Glomerular endothelial cell (primary cell): Measurements from ENCODE around the gene GRK1. TPM values are rescaled to one million over a fixed set of nuclear protein-coding genes. Genes with fewer than 3 reads are reported as not detected.

ENCODE experiments used
- DNase-seq: peaks from one replicate; pipeline ENCODE4 v3.0.0-alpha.2; 2011; ENCODE audit warnings: low read depth, low spot score; ENCODE audit errors: extremely low read depth
- total RNA-seq: library from RNA; depleted of rRNA; stranded (reverse); fragments of >200 nt; gene quantifications from 2 replicates; pipeline ENCODE4 v1.2.3, GENCODE V29; 2015

The GRK1 gene
- total RNA-seq, 1 donor from 2014 or later, result not detected

DNA sequence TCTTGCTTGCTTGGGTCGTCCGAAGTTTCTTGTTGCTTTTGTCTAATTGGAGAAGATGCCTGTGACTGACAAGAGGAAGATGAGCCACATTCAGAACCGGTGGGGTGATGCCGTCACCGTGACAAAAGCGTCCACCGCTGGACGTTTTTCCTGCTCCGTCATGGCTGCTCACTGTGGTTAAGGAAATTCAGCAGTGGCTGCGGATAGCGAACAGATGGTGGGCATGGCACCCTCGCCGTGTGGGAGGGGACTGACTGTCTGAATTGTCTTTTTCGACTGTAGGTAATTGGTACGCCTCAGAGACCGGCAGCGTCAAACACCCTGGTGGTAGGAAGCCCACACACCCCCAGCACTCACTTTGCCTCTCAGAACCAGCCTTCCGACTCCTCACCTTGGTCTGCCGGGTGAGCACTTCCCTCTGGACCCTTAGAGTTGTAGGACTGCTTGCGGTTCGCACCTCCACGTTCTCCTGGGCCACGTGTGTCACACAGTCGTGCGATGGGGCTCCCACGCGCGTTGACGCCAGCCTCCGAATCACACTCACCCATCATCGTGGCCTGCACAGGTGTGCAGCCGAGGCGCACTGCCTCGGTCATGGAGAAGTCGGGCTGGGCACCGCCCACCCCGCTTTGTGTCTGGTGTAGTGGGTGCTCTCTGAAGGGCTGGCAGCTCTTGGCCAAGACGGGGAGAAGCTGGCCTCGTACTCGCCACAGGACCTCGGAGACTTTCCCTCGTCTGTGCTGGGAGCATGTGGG lies 35.5 kb upstream of the GRK1 start:
- DNase-seq, result no peak

DNA sequence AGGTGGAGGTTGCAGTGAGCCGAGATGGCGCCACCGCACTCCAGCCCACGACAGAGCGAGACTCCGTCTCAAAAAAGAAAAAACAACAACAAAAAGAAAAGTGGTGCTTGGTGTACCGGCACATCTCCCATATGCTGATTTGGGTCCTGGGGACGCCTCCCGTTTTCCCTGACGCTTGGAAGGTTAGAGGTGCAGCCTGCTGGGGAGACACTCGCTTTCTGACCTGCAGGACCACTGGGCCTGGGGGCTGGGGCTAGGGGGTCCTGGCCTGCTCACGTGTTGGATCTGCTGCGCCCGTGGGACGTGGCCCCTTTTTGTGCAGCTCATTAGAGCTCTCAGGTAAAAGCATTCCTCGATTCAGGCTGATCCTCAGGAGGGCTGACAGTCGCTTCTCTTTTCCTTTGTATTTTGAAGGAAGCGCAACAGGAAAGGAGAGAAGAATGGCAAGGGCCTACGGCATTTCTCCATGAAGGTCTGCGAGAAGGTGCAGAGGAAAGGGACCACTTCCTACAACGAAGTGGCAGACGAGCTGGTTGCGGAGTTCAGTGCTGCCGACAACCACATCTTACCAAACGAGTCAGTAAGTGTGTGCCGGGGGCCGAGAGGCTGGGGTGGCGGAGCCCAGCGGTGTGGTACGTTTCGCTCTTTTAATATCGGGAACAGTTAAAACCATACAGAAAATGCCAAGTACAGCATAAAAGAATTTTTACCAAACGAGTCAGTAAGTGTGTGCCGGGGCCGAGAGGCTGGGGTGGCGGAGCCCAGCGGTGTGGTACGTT lies 34.1 kb upstream of the GRK1 start:
- no peak for DNase-seq

DNA sequence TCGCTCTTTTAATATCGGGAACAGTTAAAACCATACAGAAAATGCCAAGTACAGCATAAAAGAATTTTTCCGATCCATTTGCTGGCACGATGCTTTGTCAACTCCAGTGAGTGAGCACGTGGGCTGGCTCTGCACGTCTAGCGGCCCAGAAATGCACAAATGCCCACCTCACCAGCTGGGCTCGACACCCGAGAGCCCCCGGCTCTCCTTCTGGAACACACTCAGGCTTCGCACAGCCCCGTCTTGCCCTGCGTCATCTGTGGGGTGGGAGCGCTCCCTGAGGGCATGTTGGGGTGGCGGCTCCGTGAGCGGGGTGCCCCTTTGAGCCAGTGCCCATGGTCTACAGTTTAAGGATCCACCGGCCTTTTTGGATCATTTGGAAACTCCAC lies 33.5 kb upstream of the GRK1 start:
- DNase-seq, result no peak

DNA sequence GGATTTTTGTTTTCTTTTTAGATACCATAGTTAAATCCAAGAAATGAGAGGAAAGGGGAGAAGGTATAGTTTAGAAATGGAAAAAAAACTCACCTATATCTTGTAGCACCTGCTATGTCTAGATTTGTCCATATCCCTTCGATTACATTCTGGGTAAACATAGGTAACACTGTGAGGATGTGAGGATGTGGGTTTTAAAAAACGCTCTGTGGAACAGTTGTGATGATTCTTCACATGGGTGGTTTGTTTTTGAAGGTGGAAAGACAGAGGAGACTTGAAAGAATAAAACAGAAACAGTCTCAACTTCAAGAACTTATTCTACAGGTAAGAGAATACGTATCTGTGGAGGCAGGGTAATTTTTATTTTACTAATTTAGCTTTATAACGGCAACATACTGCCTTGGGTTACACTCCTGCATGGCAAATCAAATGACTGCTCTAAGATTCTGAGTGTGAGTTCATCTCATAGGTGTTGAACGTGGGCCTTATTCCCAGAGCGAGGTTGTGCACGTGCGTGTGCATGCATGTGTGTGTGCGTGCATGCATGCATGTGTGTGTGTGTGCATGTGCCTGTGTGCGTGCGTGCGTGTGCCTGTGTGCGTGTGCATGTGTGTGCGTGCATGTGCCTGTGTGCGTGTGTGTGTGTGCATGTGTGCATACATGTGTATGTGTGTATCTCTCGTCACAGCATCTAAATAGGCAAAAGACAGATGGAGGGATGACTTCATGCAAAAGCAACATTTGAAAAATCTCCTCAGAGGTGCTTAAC lies 32.6 kb upstream of the GRK1 start:
- DNase-seq, result no peak

DNA sequence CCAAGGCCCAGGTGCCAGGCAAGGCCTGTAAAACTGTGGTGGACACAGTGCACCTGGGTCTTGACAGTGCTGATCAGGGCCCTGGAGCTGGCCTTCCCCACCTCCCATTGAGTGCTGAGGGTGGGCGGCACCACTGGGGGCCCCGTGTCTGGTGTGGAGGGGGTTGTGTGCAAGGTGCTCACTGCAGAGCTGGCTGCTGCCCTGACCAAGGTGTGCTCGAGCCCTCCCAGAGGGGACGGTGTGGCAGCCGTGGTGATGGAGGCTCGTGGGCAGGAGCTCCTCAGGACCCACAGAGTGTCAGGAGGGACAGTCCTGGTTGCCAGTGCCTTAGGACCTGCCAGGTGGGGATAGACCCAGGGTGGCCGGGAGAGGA lies 32.0 kb upstream of the GRK1 start:
- DNase-seq, result no peak

DNA sequence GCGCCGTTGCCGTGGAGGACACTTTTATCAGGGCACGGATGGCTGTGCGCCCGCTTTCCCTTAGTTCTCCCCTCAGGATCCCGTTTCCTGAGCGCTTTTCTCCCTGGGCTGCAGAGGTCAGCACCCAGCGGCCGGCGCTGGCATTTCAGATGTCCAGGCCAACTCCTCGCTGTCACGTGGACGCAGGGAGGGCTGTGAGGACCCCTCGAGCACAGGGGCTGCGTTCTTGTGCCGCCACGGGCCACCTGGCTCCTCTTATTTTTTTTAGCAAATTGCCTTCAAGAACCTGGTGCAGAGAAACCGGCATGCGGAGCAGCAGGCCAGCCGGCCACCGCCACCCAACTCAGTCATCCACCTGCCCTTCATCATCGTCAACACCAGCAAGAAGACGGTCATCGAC lies 31.3 kb upstream of the GRK1 start:
- no peak for DNase-seq

DNA sequence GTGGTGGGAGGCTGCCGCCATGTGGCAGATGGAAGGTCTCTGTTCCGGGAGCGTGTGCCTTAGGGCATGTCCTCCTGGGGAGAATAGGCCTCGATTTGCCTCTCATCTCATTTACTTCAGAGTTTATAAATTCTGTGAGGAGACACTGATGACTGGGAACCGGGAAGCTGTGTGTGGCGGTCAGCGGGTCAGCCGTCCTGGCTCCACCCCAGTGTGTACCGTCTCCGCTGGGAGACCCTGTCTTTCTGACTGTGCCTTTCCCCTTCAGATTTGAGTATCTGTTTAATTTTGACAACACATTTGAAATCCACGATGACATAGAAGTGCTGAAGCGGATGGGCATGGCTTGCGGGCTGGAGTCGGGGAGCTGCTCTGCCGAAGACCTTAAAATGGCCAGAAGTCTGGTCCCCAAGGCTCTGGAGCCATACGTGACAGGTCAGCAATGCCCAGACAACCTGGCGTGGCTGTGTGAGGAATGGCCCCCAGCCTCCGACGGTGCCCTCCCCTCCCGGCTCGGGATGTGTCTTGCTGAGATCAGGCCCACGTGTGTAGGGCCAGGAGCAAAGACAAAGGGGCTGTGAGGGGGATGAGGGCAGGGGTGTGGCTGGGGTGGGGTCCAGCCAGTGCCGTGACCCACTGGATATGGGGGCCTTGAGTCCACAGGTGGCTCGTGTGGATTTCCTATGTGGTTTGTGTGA lies 30.6 kb upstream of the GRK1 start:
- DNase-seq, result no peak

DNA sequence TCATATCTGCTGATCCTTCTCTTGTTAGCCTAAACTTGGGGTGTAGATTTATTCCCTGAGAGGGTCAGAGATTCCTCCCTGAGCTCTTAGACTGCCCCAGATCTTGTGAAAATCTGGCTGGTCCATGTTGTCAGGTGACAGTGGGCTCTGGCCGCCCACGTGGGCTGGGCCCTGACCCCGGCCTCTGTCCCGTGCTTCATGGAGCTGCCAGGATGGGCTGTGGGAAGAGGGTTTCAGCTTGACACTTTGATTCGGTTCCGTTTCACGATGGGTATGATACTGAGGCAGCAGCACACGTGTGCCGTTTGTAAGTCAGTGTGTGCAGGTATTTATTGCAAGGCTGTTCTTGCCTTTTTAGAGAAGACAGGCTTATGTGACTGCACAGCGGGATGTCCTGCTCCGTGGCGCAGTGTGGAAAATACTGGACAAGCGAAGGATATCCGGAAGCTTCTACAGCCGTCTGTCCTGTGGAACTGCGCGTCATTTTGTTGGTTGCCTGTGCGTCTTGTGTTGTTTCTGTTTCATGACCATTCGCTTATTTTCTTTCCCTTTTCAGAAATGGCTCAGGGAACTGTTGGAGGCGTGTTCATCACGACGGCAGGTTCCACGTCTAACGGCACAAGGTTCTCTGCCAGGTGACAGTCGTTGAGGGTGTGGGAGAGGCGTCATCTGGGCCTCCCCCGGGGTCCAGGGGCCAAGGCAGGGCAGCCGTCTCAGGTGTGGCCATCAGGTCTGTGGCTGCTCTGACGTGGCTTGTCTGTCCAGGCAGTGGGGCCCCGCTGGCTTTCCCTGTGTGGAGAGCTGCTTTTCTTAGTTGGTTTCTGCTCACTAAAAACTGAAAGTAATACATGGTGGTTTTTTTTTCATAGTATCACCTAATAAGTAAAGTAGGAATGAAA lies 29.5 kb upstream of the GRK1 start:
- no peak for DNase-seq

DNA sequence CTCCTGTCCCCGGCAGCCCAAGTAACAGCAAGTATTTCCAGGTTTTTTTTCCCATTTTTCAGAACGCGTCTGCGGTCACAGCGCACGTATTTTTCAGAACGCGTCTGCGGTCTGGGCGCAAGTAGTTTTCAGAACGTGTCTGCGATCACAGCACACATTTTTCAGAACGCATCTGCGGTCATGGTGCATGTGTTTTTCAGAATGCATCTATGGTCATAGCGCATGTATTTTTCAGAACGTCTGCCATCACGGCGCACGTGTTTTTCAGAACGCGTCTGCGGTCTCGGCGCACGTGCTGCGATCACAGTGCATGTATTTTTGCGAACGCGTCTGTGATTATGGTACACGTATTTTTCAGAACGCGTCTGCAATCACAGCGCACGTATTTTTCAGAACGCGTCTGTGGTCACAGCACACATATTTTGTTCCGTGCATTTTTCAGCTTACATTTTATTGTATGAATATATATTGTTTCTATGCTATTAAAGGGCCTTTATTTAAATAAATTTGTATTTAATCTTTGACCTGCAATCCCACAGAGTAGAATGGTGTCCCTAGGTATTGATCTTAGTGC lies 28.8 kb upstream of the GRK1 start:
- no peak for DNase-seq

DNA sequence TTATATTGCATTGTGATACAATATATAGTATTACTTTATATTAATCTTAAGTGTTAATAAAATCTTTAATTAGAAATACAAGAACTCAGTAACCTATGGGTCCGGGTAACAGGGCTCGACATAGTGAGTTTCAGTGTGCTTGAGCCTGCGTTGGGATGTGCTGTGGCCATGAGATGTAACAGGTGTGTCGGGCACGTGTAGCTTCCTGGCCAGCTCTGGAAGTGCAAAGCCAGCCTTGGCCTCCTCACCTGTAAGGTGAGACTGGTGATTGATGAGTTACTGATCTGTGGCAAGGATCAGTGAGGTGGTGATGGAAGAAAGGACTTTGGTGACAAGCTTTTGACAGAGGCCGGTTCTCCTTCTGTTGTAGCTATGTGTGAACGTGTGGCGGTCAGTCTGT lies 28.2 kb upstream of the GRK1 start:
- no peak for DNase-seq

DNA sequence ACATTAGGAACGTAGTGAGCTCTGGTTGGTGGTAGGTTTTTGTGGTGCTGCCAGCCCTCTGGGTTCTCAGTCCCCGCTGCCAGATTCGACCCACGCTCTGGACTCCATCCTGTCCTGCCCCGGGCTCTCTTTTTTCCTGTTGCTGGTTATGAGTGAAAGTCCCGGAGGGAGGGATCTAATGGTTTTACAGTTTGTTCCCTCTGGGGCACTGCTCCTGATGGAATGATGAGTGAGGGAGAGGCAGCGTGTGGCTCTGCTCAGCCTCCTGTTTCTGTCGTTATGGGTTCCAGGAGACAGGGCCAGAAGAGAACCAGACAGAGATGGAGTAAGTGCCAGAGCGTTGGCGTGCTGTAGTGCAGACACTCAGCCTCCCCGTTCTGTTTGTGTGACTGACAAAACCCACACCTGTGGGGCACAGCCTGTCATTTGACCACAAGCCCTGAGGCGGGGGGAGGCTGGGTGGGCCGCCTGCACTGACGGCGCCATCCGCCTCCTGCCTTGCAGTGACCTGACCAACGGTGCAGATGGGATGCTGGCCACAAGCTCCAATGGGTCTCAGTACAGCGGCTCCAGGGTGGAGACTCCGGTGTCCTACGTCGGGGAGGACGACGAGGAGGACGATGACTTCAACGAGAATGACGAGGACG lies 27.3 kb upstream of the GRK1 start:
- DNase-seq, result no peak

DNA sequence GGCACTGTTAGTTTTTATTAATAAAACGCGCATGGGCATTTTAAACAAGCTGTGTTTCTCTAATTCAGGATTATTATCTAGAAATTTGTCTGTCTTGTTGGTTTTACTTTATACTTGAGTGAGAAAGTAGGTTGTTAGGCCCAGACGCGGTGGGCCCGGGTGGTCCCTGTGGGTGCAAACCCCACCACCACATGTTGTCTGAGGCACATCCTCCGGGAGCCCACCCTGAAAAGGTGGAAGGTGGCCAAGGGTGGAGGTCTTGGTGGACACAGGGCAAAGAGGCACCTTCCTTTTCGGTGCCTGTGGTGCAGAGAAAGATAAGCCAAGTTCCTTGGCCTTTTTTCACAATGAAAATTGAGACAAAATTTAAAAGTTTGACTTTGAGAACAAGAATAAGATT lies 25.6 kb upstream of the GRK1 start:
- no peak for DNase-seq

DNA sequence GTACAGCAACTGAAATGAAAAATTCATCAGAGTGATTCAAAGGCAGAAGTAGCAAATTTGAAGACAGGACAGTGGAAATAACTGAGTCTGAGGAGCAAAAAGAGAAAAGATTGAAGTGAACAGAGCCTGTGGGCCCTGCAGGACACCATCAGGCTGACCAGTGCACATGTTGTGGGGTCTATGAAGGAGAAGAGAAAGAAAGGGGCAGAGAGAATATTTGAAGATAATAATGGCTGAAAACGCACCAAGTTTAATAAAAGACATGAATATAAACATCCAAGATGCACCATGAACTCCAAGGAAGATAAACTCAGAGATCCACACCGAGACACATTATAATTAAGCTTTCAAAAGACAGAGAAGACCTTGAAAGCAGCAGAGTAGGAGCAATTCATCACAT lies 24.5 kb upstream of the GRK1 start:
- no peak for DNase-seq

DNA sequence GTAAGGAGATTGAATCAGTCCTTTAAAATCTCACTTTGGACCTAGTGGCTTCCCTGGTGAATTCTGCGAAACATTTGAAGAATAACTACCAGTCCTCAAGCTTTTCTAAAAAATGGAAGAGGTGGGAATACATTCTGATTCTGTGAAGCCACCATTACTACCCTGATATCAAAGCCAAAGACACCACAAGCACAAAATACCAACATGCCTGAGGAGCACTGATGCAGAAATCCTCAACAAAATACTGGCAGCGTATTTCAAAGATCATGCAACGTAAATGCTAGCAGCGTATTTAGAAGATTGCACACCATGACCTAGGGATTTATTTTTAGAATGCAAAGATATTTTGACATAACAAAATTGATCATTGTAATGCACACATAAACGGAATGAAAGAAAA lies 23.4 kb upstream of the GRK1 start:
- DNase-seq, result no peak

DNA sequence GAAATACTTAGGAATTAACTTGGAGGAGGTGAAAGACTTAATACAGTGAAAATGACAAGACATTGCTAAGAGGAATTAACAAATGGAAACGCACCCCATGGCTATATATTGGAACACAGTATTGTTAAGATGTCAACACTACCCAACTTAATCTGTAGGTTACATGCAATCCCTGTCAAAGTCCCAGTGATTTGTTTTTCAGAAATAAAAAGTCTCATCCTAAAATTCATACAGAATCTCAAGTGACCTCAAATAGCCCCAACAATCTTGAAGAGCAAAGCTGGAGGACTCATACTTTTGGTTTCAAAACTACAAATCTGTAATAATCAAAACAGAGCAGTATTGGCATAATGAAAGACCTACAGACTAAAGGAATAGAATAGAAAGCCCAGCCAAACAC lies 22.2 kb upstream of the GRK1 start:
- no peak for DNase-seq

DNA sequence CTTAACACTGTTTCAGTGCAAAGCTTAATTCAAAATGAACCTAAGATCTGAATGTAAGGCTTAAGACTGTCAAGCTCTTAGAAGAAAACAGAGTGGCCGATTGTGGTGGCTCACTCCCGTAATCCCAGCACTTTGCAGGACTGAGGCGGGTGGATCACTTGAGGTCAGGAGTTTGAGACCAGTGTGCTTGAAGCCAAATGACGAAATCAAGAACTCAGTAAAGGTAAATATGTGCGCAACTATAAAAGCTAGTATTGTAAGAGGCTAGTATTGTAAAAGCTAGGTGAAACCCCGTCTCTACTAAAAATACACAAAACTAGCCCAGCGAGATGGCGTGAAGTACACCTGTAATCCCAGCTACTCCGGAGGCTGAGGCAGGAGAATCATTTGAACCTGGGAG lies 21.7 kb upstream of the GRK1 start:
- DNase-seq, result no peak

DNA sequence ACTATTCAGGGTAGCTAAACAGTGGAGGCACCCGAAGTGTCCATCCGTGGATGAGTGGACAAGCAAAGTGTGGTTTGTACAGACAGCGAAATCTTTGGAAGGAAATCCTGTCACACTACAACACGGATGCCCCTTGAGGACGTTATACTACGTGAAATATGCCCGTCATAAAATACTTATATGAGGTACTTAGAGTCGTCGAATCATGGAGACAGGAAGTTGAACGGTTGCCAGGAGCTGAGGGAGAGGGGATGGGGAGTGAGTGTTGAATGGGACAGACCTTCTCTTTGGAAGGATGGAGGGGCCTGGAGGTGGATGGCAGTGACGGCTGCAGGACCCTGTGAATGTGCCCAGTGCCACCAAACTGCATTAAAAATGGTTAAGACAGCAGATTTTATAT lies 20.6 kb upstream of the GRK1 start:
- no peak for DNase-seq

DNA sequence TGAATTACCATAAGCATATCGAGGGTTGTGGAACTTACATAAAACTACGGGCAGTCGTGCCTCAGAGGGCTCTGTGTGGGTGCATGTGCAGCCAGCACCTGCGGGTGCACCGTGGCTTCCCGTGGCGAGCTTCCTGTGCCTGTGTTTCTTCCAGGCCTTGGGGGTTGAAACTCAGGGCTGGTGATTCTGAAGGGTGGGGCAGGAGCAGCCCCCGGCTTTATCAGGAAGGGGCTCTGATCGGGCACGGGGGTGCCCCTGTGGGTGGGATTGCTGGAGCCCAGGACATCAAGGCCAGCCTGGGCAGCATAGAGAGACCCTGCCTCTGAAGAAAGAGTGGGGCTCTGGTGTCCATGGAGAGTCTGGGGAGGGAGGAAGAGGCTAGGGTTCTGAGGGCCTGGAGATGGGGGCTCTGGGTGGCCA lies 20.1 kb upstream of the GRK1 start:
- no peak for DNase-seq
